GM19035 (cell line): ENCODE results near the gene ZNF525.
"Not testable (repeated sequence)": the region's sequence is repeated elsewhere in the genome, so short reads cannot be mapped to it uniquely, and the experiment has no call there.

Experiments used
- ATAC-seq: cut with Tn5 transposase; IDR thresholded peaks from one replicate; pipeline ENCODE4 v1.9.1; 2021; ENCODE audit not compliant: unreplicated experiment

ZNF525 gene

DNA sequence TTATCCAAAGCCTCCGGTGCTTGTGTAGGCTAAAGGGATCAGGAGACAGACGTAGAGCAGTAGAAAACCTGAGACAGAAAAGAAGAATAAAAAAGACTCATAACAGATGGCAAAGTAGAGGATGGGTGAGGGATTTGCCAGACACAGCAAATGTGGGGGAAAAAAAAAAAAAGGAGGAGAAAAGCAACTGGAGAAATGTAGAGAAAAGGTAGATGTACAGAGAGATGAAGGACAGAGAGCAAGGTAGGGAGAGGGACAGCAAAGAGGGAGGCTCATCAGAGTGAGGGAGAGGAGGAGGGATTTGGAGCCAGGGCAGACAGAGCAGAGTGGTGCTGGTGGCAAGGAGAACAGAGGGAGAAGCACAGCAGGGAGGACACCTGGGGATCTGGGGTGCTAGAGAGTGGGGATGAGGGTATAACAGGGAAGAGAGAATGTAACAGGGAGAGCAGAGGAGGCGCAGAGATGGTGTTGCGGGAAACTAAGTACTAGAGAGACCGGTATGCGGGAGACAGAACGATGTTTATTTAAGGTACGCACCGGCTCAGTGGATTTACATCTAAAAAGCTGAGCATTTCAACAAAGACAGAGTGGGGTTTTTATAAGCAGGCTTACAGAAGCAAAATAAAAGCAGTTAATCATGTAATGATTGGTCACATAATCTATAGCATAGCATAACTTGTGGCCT, 30.5 kb downstream of the ZNF525 start:
- ATAC-seq: not testable (repeated sequence)

DNA sequence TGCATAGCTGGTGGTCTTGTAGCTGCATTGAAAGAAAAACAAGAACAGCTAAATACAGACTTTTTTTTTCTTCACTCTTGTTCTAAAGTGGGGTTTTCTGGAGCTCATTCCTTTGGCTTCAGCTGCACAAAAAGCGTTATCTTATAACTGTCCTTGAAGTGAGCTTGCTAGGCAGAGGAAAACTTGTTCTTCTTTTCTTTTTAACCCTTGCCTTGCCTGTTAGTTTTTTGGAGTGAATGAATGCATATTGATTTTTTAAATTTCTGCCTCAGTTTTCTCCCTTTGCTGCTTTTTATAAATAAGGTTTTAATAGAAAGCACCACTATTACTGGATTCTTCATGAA, 31.0 kb downstream of the ZNF525 start:
- no peak for ATAC-seq

DNA sequence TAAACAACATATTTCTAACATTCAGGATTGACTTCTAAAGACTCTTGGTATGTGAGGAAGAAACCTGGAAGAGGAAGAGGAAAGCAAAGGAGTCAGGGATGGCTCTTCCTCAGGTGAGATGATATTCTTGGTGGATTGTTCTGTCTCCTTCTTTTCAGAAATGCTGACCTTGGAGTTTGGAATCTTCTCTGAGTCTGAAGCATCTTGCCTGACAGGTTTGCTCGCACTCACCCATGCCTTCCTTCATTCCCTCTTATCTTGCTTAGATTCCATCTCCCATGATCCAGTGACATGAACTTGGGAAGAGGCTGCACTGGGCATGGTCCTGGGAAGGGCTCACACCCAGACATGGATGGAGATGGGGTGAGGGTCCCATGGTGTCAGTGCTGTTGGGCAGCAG, 32.4 kb downstream of the ZNF525 start:
- ATAC-seq: not testable (repeated sequence)

DNA sequence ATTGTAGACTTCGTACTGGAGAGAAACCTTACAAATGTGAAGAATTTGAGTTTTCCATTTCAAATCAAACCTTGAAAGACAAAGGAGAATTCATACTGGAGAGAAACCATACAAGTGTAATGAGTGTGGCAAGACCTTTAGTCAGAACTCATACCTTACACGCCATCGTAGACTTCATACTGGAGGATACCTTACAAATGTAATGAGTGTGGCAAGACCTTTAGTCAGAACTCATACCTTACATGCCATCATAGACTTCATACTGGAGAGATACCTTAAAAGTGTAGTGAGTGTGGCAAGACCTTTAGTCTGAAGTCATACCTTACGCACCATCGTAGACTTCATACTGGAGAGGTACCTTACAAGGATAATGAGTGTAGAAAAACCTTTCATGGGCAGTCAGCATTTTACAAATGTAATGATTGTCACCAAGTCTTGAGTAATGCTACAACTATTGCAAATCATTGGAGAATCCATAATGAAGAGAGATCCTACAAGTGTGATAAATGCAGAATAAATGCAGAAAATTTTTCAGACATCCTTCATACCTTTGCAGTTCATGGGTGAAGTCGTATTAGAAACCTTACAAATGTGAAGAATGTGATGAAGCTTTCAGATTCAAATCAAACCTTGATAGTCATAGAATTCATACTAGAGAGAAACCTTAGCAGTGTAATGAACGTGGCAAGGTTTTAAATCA, 44.1 kb downstream of the ZNF525 start:
- no peak for ATAC-seq

DNA sequence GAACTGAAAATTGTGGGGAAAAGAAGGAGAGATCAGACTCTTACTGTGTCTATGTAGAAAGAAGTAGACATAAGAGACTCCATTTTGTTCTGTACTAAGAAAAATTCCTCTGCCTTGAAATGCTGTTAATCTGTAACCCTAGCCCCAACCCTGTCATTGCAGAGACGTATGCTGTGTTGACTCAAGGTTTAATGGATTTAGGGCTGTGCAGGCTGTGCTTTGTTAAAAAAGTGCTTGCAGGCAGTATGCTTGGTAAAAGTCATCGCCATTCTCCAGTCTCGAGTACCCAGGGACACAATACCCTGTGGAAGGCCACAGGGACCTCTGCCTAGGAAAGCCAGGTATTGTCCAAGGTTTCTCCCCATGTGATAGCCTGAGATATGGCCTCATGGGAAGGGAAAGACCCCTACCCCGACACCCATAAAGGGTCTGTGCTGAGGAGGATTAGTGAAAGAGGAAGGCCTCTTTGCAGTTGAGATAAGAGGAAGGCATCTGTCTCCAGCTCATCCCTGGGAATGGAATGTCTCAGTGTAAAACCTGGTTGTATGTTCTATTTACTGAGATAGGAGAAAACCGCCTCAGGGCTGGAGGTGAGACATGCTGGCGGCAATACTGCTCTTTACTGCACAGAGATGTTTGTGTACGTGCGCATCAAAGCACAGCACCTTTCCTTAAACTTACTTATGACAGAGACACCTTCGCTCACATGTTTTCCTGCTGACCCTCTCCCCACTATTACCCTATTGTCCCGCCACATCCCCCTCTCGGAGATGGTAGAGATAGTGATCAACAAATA, 55.2 kb downstream of the ZNF525 start:
- not testable (repeated sequence) for ATAC-seq

DNA sequence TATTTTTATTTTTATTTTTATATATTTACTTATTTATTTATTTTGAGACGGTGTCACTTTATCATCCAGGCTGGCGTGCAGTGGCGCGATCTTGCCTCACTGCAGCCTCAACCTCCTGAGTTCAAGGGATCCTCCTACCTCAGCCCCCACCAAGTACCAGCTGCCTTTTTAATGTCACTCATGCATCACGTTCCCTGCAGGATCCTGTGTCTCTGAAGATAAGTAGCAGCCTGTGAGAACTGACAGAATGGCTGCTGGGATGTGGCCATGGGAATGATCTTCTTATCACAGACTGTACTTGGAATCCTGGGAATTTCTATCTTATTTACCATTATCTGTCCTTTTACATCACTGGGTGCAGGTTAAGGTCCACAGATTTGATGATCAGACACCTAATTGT, 57.0 kb downstream of the ZNF525 start:
- no peak for ATAC-seq

DNA sequence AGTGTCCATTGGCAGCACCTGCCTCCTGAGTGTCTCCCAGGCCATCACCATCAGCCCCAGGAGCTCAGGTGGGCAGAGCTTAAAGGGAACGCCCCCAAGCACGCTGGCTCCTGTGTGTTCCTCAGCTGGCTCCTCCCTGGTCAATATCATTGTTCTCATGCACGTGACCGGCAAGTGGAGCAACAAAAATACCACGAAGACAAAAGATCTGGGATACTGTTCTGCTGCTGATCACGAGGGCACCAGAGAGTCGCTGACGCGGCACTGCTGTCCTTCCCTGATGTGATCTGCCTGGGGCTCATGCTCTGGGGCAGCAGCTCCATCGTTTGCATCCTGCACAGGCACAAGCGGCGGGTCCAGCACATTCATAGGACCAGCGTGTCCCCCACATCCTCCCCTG, 57.6 kb downstream of the ZNF525 start:
- not testable (repeated sequence) for ATAC-seq

DNA sequence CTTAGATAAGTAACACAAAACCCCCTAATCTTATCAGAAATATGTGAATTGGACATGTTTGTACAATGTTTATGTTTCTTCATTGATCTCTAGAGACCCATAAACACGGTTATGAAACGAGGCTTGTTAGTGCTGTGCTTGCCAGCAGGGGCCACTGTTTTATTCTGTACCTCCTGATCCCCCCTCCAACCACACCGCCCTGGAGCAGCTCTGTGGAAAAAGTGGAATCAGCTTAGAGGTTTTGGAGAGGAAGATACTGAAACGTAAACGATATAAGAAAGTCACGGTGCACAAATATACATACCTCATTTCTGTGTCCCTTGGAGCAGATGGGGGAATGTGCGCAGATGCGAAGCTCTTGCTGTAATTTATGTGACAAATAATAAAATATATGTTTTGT, 58.2 kb downstream of the ZNF525 start:
- ATAC-seq: not testable (repeated sequence)

DNA sequence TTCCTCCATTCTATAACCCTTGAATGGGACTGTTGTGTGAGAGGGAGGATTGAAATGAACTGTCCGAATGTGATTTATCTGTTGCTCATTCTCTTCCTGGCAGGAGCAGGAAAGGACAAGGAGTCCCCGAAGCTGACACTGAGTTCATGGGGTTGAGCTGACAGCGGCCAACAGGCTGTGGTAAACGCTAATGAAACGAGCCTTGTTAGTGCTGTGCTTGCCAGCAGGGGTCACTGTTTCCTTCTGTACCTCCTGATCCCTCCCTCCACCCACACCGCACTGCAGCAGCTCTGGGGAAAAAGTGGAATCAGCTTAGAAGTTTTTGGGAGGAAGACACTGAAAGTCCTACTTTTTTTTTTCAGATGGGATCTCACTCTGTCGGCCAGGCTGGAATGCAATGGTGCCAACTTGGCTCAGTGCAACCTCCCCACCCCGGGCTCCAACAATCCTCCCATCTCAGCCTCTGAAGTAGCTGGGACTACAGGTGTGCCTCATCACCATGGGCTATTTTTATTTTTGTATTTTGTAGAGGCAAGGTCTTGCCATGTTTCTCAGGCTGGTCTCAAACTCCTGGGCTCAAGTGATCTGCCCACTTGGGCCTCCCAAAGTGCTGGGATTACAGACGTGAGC, 59.6 kb downstream of the ZNF525 start:
- ATAC-seq: no peak

DNA sequence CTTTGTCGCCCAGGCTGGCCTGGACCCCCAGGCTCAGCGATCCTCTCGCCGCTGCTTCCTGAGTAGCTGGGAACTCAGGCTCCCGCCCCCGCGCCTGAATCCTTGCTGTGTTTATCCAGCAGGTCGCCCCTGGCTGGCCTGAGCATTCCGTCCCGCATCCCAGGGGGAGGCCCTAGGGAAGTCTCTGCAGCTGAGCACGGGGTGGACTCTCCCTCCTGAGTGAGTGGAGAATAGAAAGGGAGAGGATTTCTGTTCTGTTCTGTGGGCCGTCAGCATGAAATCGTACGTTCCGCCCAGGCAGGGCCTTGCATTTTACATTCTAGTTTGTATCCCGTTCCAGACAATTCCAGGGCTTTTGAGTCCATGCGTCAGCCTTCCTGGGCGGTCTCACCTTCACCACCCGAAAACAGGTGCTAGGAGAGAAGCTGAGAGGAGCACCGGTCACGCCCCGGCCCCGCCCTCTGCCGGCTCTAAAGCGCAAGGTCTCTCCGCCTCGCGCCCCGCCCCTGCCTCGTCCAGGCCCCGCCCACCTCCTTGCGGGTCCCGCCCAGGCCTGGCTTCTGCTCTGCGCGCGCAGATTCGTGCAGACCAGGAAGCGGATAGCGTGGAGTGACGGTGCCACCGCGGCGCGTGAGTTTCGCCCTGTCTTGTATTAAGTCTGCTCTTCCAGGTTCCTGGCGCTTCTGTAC, 66.0 kb downstream of the ZNF525 start, which contains the start of gene ZNF761:
ZNF761 (plus strand) TSS at position 586 of the 689 bp plus-strand sequence. CDS start 15,285 bp downstream, outside the sequence.
- peak; percentile 98 for ATAC-seq

DNA sequence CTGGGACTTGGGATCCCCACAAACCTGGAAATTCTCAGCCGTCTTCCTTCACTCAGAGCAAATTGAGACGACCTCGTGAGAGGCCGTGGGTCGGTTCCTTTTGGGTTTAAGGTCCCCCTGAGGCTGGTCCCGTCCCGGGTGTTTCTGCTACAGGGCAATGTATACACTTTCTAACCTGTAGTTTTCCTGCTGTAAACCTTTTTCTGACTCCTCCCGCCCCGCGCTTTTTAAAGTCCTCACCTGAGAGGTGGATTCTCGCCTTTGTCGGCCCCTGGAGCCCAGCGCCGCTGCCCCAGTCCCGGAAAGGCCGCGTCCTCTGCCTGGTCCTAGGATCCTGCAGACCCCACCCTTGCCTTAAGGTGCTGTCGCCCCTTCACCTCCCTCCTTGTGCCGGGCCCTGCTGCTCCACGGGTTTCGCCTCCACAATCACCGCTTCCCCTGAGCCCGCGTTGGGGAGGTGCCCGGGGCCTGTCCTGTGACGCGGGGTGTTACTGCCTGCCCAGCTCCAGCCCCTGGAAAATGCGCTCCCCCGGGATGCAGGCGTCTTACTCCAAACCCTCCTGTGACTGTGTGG, 66.7 kb downstream of the ZNF525 start:
- peak; percentile 23 for ATAC-seq
